ENCODE results near the gene LRMDA.

- TF ChIP-seq, protein P1, sequence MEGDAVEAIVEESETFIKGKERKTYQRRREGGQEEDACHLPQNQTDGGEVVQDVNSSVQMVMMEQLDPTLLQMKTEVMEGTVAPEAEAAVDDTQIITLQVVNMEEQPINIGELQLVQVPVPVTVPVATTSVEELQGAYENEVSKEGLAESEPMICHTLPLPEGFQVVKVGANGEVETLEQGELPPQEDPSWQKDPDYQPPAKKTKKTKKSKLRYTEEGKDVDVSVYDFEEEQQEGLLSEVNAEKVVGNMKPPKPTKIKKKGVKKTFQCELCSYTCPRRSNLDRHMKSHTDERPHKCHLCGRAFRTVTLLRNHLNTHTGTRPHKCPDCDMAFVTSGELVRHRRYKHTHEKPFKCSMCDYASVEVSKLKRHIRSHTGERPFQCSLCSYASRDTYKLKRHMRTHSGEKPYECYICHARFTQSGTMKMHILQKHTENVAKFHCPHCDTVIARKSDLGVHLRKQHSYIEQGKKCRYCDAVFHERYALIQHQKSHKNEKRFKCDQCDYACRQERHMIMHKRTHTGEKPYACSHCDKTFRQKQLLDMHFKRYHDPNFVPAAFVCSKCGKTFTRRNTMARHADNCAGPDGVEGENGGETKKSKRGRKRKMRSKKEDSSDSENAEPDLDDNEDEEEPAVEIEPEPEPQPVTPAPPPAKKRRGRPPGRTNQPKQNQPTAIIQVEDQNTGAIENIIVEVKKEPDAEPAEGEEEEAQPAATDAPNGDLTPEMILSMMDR (IDR thresholded peaks at IDR 0.05), result no peak
- no peak for TF ChIP-seq POLR2A (IDR thresholded peaks at IDR 0.05)
Measured at GRCh38 chr10:75427951-75428350, 3.5 kb upstream of the LRMDA start.
